ENCODE data around the gene EFNB1.

The EFNB1 gene

DNA sequence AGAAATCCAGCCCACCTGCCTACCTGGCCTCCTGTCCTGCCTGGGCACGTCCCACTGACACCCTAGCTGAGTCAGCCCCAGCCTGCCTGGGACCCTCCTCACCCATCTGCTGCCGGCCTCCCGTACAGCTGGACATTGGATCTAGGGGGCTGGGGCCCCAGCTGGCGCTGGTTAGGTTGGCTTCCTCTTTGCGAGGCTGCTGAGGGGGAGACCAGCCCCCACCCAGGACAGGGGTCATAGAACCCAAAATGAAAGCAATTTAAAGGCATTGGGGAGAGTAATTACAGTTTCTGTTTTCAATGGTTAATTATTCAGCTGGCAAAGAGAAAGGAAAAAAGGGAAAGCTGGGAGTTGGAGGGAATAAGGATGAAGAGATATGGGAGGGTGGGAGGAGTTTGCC, 15.8 kb downstream of the EFNB1 start:
- no peak for DNase-seq

DNA sequence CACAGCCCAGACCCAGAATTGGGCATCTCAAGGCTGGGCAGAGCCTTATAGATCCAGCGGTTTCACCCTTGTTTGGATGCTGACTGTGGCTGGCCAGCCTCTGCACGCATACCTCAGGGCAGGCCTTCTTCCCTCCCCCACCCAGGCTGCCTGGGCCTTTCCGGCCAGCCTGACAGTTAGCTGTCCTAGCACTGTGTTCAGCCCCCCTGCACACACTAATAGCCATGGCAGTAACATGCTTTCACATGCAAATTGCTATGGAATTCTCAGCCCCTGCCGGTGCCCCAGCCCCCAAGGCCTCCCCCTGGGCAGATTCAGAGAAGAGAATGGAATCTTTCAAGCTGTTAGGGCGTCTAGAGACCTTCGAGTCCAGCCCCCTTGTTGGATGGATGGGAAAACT, 17.7 kb downstream of the EFNB1 start:
- no peak for DNase-seq

- DNase-seq, result no peak
Observed at GRCh38 chrX:68847172-68847571, 18.4 kb downstream of the EFNB1 start.

DNA sequence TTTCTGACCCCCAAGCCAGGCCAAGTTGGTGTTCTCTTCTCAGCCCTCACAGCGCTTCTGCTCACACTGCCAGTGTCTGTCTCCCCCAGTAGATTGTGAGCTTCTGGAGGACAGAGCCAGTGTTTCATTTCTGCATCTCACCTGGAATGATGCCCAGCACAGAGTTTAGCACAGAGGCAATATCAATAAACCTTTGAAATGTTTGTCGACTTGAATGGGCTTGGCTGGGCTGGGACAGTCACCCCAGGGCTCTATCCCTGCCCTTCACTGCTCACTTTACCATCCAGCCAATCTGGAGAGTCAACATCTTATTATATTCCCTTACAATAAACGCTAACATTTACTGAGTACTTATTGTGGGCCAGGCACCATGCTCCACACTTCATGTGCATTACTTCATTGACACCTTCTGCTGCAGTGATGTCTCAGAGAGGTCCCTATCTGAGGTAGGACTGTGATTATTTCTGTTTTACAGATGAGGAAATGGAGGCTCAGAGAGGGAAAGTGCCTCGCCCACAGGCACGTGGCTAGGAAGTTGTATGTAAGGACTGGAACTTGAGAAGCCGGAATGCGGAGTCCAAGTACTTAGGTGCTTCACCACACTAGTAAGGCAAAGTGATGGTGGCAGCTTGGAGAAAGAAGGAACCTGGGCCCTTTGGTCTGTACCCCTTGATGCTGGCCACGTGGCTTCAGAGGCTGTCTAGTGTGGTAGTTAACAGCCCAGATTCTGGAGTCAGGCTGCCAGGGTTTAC, 19.5 kb downstream of the EFNB1 start:
- DNase-seq, result no peak

- no peak for DNase-seq
Observed at GRCh38 chrX:68851082-68851481, 22.3 kb downstream of the EFNB1 start.

GRCh38 chrX:68852046-68852445, 23.2 kb downstream of the EFNB1 start:
- DNase-seq, result no peak

DNA sequence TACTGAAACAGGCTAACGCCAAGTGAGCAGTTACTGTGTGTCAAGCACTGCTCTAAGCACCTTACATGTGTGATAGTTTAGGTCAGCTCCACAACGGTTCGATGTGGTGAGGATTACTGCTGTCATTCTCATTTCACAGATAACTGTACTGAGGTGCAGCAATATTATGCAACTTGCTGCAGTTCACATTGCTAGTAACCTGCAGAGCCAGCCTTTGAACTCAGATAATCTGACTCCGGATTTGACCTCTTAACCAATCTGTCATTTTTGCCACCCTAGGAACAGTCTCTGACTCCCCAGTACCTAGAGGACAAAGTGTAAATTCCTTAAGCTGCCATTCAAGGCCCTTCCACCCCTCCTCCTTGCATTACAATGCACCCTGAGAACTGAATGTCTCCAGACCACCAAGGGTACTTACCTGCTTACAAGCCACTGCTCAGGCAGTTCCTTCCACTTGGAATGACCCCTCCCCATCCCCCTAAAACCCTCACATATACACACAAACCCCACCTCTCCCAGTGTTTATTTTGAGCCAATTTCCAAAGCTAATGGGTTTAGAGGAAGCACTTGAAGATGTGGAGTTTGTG, 24.9 kb downstream of the EFNB1 start:
- no peak for DNase-seq

DNA sequence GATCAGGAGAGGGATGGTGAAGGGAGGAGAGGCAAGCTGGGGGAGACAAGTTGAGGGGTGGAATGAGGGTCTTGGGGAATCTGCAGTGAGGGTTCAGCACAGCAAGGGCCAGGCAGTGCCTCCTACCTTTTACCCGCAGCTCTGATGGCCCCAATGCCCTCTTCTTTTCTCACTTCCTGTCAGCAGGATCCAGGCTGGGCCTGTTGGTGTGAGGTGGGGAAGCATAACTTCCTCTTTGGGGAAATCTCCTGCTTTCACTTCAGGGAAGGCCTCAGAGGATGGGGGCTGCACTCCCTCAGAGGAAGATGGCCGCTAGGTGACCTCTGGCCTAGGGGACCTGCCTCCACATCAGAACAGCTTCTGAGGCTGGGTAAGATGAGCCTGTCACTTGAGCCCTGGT, 36.5 kb downstream of the EFNB1 start:
- DNase-seq, result no peak

DNA sequence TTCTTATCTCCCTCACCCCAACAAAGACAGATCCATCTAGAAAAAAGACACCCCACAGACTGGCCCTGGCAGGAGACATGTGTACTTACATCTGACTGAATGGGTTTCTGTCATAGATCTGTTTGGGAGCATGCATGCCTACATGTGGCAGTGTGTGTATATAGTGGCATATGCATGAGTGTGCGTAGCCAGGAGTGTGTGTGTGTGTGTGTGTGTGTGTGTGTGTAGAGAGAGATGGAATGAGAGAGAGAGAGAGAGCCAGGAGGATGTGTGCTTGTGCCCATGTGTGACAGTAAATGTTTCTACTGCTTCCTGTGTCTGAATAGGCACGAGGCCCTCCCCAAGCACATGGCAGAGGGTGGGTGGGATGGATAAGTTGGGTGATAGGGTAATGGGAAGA, 37.1 kb downstream of the EFNB1 start:
- no peak for DNase-seq

DNA sequence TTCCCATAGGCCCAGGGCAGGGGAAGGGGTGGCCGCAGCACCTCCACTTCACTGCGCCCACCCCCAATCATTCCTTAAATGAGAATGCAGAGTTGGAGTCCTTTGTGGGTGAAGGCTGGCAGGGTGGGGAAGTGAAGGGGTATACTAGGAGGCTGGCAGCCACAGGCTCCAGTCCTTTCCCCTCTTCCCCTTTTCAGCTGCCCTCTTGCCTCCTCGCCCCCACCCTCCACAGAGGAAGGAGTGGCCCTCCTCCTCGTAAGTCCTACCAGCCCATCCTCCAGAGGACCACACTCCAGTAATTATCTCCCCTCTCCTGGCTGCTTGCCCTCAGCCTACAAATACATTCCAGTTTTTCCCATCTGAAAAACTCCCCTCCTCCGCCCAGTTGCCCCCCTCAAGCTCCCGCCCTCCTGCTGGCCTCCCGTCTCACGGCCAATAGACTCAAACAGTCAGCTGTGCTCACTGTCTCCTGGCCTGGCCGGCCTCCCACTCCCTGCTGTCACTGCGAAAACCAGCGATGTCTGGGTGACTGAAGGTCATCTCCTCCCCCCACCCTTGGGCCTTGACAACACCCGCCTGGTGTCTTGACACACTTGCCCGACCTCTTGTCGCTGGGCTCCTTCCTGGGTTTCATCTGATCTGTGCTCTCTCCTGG, 38.8 kb downstream of the EFNB1 start:
- no peak for DNase-seq

DNA sequence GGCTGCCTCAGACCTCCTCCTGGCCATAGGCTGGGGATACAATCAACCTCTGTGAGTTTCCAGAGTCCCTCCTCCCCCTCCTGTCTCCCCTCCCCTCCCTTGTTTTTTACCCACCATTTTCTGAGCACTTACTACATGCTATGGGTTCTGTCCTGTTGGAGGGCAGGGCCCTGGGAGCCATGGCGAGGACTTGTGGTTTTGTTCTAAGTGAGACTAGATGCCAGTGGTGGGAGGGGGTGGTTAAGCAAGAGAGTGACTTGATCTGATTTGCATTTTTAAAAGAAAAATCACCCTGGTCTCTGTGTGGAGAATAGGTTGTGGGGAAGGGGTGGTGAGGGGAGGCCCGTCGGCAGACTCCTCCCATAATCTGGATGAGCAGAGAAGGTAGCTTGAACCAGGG, 39.5 kb downstream of the EFNB1 start:
- no peak for DNase-seq

DNA sequence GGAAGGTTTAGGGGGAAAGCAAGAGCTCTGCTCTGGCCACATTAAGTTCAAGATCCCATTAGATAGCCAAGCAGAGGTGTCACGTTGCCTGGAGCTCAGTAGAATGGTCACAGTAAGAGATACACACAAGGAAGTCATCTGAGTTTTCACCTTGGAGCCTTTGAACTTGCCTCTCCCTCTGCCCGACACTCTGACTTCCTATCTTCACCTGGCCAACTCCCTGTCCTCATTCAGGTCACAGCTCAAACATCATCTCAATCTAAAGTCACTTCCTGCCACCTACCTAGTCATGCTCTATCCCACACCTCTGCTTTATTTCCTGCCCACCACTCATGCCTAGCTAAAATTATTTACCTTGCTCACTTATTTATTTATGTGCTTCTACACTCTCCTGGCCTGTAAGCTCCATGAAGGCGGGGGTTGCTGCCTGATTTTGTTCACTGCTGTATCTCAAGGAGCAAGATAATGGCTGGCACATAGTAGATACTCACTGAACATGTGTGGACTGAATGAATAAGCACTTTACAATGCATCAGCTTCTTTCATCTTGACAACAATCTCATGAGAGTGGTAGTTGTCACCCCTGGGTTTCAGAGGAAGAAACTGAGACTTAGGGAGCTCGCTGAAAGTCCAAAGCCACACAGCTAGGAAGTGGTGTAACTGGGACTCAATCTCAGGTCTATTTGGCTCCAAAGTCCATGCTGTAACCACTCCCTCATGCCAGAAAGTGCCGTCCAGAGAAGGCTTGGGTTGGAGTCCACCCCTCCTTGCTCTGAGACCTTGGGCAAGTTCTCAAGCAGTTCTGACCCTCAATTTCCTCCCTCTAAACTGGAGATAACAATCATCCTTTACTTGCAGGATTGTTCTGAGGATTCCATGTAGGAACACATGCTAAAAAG, 40.3 kb downstream of the EFNB1 start:
- no peak for DNase-seq

DNA sequence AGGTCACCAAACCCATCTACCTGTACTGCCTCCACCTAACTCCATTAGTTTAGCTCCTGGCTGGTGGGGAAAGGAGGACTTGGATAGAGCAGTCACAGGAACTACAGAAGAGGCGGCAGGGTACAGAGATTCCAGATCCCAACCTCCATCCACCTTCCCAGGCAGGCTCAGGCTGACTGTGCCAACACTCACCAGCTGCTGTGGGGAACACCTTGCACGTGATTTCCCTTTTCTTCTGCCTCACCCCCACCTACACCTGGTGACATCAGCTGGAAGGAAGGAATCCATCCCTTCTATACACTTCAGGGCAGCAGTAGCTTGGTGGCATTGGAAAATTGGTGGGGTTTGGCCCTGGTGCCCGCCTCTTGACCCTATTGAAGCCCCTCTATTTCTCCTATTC, 41.5 kb downstream of the EFNB1 start:
- no peak for DNase-seq

DNA sequence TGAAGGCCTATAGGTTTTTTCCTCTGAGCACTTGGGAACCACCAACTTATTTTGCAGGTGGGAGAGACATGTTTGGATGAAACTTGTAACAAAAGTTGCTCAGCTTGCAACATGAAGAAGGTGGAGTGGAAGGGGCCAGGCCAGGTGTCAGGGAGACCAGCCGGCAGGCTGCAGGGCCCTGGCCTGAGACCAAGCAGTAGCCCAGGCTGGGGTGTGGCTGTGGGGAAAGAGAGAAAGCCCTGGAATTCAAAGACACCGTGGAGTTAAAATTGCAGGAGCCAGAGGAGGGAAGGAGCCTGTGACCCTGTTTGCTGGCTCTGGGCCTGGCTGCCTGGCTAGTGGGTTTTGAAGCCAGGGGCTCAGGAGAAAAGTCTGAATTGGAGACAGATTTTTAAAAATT, 43.4 kb downstream of the EFNB1 start:
- DNase-seq, result no peak

GRCh38 chrX:68874076-68874475, 45.3 kb downstream of the EFNB1 start:
- DNase-seq, result no peak

DNA sequence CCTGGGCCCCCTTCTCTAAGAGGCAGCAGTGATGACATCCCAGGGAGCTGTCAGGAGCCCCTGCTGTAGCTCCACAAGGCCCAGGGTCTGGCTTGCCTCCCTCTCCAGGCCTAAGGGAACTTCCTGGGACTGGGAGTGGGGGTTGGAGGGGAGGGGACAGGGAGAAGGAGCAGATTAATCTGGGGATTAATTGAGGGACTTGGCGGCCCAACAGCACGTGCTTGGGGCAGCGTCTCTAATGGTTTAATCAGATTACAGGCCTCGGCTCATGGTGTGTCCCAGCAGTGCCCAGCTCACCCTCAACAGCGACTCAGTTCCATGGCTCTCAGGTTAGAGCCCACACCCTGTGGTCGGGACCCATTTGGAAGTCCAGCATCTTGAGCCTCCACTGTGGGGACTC, 47.9 kb downstream of the EFNB1 start:
- no peak for DNase-seq

GRCh38 chrX:68877606-68878005, 48.8 kb downstream of the EFNB1 start:
- DNase-seq, result no peak

DNA sequence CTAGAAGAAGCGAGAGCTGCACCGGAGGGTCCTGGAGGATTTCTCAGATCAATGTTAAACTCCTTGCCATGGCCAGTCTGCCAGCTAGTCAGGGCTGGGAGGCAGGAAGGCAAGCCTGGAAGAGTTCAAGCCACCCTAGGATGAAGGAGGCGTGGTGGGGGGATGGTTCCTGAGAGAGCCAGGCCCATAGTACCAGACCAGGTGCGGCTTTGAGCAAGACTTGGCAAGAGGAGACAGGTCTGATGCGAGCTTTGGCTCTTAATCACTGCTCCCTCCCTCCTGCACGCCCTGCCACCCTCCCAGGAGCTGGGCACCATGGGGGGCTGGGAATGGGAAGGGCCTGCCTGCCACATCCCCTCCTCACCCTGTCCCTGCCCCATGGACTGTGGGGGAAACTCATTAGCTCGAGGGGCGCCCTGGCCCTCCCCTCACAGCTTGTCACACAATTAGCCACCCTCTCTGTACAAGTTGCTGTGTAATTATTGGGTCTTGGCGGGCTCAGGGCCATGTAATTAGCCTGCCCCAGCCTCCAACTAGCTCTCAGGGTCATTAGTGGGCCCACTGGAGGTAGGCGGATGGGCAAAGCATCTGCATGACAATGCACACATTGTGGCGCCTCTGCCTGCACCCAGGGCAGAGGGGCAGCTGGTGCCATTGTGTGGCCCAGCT, 50.3 kb downstream of the EFNB1 start:
- DNase-seq, result no peak

DNA sequence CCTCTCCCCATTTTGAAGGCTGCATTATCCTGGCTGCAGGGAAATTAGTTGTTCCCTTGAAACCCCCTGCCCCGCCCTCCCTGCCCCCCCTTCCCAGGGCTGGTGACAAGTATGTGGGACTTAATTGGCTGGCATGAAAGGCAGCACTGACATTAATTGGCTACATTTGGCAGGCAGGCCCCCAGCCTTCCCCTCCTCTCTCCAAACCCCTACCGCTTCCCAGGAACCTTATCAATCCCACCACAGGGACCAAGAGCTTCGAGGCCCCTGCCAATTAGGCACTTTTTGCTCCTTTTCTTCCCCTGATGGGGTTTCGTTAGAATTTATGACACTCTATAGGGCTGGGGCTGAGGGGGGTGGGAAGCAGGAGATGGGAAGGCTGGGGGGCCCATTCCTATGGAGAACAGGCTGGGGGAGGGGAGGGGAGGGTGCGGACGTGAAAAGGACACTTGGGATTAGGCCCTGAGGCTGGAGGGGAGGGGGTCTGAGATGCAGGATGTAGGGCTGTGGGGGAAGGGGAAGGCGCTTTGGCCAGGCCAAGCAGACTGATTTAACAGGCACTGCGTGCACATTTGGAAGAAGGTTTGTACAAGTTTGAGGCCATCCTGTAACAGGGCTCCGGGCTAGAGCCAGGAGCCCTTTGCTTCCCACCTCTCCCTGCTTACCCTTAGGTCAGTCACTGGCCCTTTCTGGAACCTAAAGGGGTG, 52.2 kb downstream of the EFNB1 start:
- no peak for DNase-seq

- DNase-seq, result no peak
Observed at GRCh38 chrX:68881911-68882310, 53.1 kb downstream of the EFNB1 start.

GRCh38 chrX:68883800-68884199, 55.0 kb downstream of the EFNB1 start:
- no peak for DNase-seq

- no peak for DNase-seq
Observed at GRCh38 chrX:68889249-68889648, 60.4 kb downstream of the EFNB1 start.
